ENCODE results near the gene ITPK1. TPM values are rescaled to one million over a fixed set of nuclear protein-coding genes. Genes with fewer than 3 reads are reported as not detected.

ITPK1 gene
- total and polyA plus RNA-seq, 2 experiments from 2014 or later: 35.9 to 101 TPM

GRCh38 chr14:92925446-92925845 is 190.3 kb downstream of the ITPK1 start (continued):
- TF ChIP-seq CTCF (conservative IDR thresholded peaks at IDR 0.05; ENCODE audit: low read depth in 2 of 2): no peak
- no peak for TF ChIP-seq ETS1 (IDR thresholded peaks at IDR 0.05)
- TF ChIP-seq POLR2AphosphoS5 (IDR thresholded peaks at IDR 0.05; ENCODE audit: low read depth): no peak
- TF ChIP-seq STAT1 (IDR thresholded peaks at IDR 0.05; ENCODE audit: unreplicated experiment): no peak
- TF ChIP-seq ZNF331 (CRISPR knock-in tag; IDR thresholded peaks at IDR 0.05; ENCODE audit: low read depth): no peak
- no peak for TF ChIP-seq EZH2 (IDR thresholded peaks at IDR 0.05; ENCODE audit: low read depth, unreplicated experiment)

- no peaks in the 10 kb centered on the region for H3K79me2 ChIP-seq (replicated peaks; ENCODE audit: insufficient read depth)
- Mint-ChIP-seq H3K9me3 (peaks cover 4% of the 10 kb centered on the region; the same call in 2 of the 3 replicates), H3K4me3 (peak overlapping the region; percentile 89), H3K27ac (peak overlapping the region; percentile 7), H3K27me3 (ENCODE audit: insufficient read depth, low read depth, poor library complexity) (peaks cover 30% of the 10 kb centered on the region), H3K36me3 (ENCODE audit: low read depth) (peaks cover 41% of the 10 kb centered on the region), H3K4me1 (peaks cover 22% of the 10 kb centered on the region)
- H3K27me3 ChIP-seq (ENCODE audit: insufficient read depth): peaks cover 15% of the 10 kb centered on the region
- H3K36me3 ChIP-seq (ENCODE audit: insufficient read depth): no peaks in the 10 kb centered on the region
- TF ChIP-seq POLR2AphosphoS5 (IDR thresholded peaks at IDR 0.05; ENCODE audit: low read depth) (no peak), ZNF462 (CRISPR knock-in tag; IDR thresholded peaks at IDR 0.05) (no peak), ZNF331 (CRISPR knock-in tag; IDR thresholded peaks at IDR 0.05; ENCODE audit: low read depth) (no peak), JUNB (IDR thresholded peaks at IDR 0.05; ENCODE audit: unreplicated experiment) (no peak), CTCF (conservative IDR thresholded peaks at IDR 0.05; ENCODE audit: low read depth in 2 of 2) (no peak), EZH2 (IDR thresholded peaks at IDR 0.05; ENCODE audit: low read depth, unreplicated experiment) (no peak), NANOG (IDR thresholded peaks at IDR 0.05; ENCODE audit: borderline replicate concordance) (no peak), ZNF114 (CRISPR knock-in tag; IDR thresholded peaks at IDR 0.05) (no peak), ETS1 (IDR thresholded peaks at IDR 0.05) (no peak), STAT1 (IDR thresholded peaks at IDR 0.05; ENCODE audit: unreplicated experiment) (no peak), EZH2phosphoT487 (IDR thresholded peaks at IDR 0.05; ENCODE audit: unreplicated experiment) (no peak)
- no peaks in the 10 kb centered on the region for H4K20me1 ChIP-seq (replicated peaks; ENCODE audit: insufficient read depth)
- H3K27ac ChIP-seq (ENCODE audit: low read depth): no peak overlapping the region
- H3K4me2 ChIP-seq: peak overlapping the region; percentile 90
- ATAC-seq: peak; percentile 31
- H2AFZ ChIP-seq: no peak overlapping the region
- peak; percentile 46 for DNase-seq (ENCODE audit: low spot score)
- 0 out of 2 replicates have a peak, but pooled peaks cover 2% of the 10 kb centered on the region for H3F3A ChIP-seq (replicated peaks; ENCODE audit: low read depth)
- peaks cover 10% of the 10 kb centered on the region; the same call in 1 of the 2 replicates for H3K4me1 ChIP-seq (ENCODE audit: insufficient read depth)
- no peaks in the 10 kb centered on the region for H3K9me2 ChIP-seq (ENCODE audit: insufficient read depth)
- H3K4me3 ChIP-seq: peak overlapping the region; percentile 67; the same call in 1 of the 2 replicates
These were observed 191.5 kb downstream of the ITPK1 start for GRCh38 chr14:92924247-92924646.

All from GM23338 (cell line).